ENCODE results near the gene THEM5. TPM values are rescaled to one million over a fixed set of nuclear protein-coding genes. Genes with fewer than 3 reads are reported as not detected.
A peak's percentile ranks its signal among the peaks of the same experiment; 100 is the strongest.
"Not testable (repeated sequence)": the region's sequence is repeated elsewhere in the genome, so short reads cannot be mapped to it uniquely, and the experiment has no call there.

THEM5 gene
- total RNA-seq, 1 experiment from 2014 or later: not detected

DNA sequence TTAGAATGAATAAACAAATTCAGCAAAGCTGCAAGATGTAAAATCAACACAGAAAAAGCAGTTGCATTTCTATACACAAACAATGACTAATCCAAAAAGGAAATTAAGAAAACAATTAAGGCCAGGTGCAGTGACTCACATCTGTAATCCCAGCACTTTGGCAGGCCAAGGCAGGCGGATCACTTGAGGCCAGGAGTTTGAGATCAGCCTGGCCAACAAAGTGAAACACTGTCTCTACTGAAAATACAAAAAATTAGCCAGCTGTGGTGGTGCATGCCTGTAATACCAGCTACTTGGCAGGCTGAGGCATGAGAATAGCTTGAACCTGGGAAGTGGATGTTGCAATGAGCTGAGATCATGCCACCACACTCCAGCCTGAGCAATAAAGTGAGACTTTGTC is 33.5 kb upstream of the THEM5 start:
- H3F3A ChIP-seq (ENCODE audit: insufficient read depth, low read depth): peaks cover 35% of the 10 kb centered on the region
- 0 out of 2 replicates have a peak overlapping the region, but pooled peaks have one; percentile 3 for H3K4me2 ChIP-seq
- DNase-seq: peak in 1 of 2 experiments; percentile 81
- peaks cover 45% of the 10 kb centered on the region for H3K36me3 ChIP-seq (ENCODE audit: low read depth)
- TF ChIP-seq CTCF (conservative IDR thresholded peaks at IDR 0.05) (no peak), EZH2 (IDR thresholded peaks at IDR 0.05; ENCODE audit: low read depth) (no peak)
- H3K4me1 ChIP-seq (replicated peaks; ENCODE audit: insufficient read depth): peaks cover 15% of the 10 kb centered on the region
- no peak overlapping the region for H2AFZ ChIP-seq
- BruUV-seq (replicated peaks): no TSS peak
- no peak overlapping the region for H3K4me3 ChIP-seq
- CTCF ChIA-PET: no interaction called here
- intact Hi-C loops (cut with micrococcal nuclease; ENCODE audit: unreplicated experiment): loop anchor here (5.0 kb wide), 1 partner anchor 300 kb away; no protein-coding TSS in a partner anchor
- peaks cover 3% of the 10 kb centered on the region; the same call in 1 of the 2 replicates for H3K9me3 ChIP-seq (ENCODE audit: insufficient read depth, low read depth)
- H4K20me1 ChIP-seq (ENCODE audit: insufficient read depth): no peaks in the 10 kb centered on the region
- H3K9me2 ChIP-seq (ENCODE audit: insufficient read depth): no peaks in the 10 kb centered on the region
- no peaks in the 10 kb centered on the region for H3K27me3 ChIP-seq (ENCODE audit: insufficient read depth, low read depth)
- peak overlapping the region; percentile 55 for H3K27ac ChIP-seq
- 0 out of 2 replicates have a peak, but pooled peaks cover 3% of the 10 kb centered on the region for H3K79me2 ChIP-seq (ENCODE audit: low read depth)
- POLR2A ChIA-PET (ENCODE audit: unreplicated experiment): interaction anchor here (0.7 to 0.9 kb wide), 2 partner anchors 221 to 290 kb away, joined by 5 to 6 read pairs; no protein-coding TSS in a partner anchor

GRCh38 chr1:151885479-151885878 is 32.0 kb upstream of the THEM5 start:
- 0 out of 2 replicates have a peak, but pooled peaks cover 3% of the 10 kb centered on the region for H3K79me2 ChIP-seq (ENCODE audit: low read depth)
- no peaks in the 10 kb centered on the region for H3K27me3 ChIP-seq (ENCODE audit: insufficient read depth, low read depth)
- peaks cover 3% of the 10 kb centered on the region; the same call in 1 of the 2 replicates for H3K9me3 ChIP-seq (ENCODE audit: insufficient read depth, low read depth)
- peaks cover 15% of the 10 kb centered on the region for H3K4me1 ChIP-seq (replicated peaks; ENCODE audit: insufficient read depth)
- no peak overlapping the region for H3K27ac ChIP-seq
- H4K20me1 ChIP-seq (ENCODE audit: insufficient read depth): no peaks in the 10 kb centered on the region
- TF ChIP-seq EZH2 (IDR thresholded peaks at IDR 0.05; ENCODE audit: low read depth) (no peak), CTCF (conservative IDR thresholded peaks at IDR 0.05) (no peak)
- no TSS peak for BruUV-seq (replicated peaks)
- H3K36me3 ChIP-seq (ENCODE audit: low read depth): peaks cover 39% of the 10 kb centered on the region
- no peaks in the 10 kb centered on the region for H3K9me2 ChIP-seq (ENCODE audit: insufficient read depth)
- intact Hi-C loops (cut with micrococcal nuclease; ENCODE audit: unreplicated experiment): loop anchor here (5.0 kb wide), 1 partner anchor 302 kb away; no protein-coding TSS in a partner anchor
- CTCF ChIA-PET: no interaction called here
- peak in 1 of 2 experiments; percentile 69 for DNase-seq
- peaks cover 28% of the 10 kb centered on the region for H3F3A ChIP-seq (ENCODE audit: insufficient read depth, low read depth)
- no peak overlapping the region for H3K4me2 ChIP-seq
- no peak overlapping the region for H2AFZ ChIP-seq
- POLR2A ChIA-PET (ENCODE audit: unreplicated experiment): no interaction called here
- no peak overlapping the region for H3K4me3 ChIP-seq

DNA sequence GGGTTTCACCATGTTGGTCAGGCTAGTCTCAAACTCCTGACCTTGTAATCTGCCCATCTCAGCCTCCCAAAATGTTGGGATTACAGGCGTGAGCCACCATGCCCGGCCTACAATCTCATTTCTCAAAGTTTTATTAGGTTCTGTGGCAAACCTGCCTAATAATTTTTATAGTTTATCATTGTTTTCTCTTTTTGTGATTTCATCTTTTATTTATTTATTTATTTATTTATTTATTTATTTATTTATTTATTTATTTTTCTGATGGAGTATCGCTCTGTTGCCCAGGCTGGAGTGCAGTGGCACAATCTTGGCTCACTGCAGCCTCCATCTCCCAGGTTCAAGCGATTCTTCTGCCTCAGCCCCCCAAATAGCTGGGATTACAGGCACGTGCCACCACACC is 31.4 kb upstream of the THEM5 start:
- H3K4me2 ChIP-seq; H4K20me1 ChIP-seq (ENCODE audit: insufficient read depth); H2AFZ ChIP-seq; DNase-seq; H3K27ac ChIP-seq; BruUV-seq (replicated peaks); H3K9me2 ChIP-seq (ENCODE audit: insufficient read depth); H3K9me3 ChIP-seq (ENCODE audit: insufficient read depth, low read depth); H3K27me3 ChIP-seq (ENCODE audit: insufficient read depth, low read depth); H3K4me3 ChIP-seq; CTCF ChIA-PET; H3K79me2 ChIP-seq (ENCODE audit: low read depth): not testable (repeated sequence)
- POLR2A ChIA-PET (ENCODE audit: unreplicated experiment): interaction anchor here (0.7 kb wide), 1 partner anchor 342 kb away, joined by 6 read pairs; no protein-coding TSS in a partner anchor
- Histone ChIP-seq H3K4me1 (replicated peaks; ENCODE audit: insufficient read depth) (peaks cover 15% of the 10 kb centered on the region), H3F3A (ENCODE audit: insufficient read depth, low read depth) (peaks cover 28% of the 10 kb centered on the region), H3K36me3 (ENCODE audit: low read depth) (peaks cover 41% of the 10 kb centered on the region)
- intact Hi-C loops (cut with micrococcal nuclease; ENCODE audit: unreplicated experiment): loop anchor here (5.0 kb wide), 1 partner anchor 302 kb away; no protein-coding TSS in a partner anchor

- H3K4me2 ChIP-seq; H3K27me3 ChIP-seq (ENCODE audit: insufficient read depth, low read depth); H3K9me2 ChIP-seq (ENCODE audit: insufficient read depth); H2AFZ ChIP-seq; H3K27ac ChIP-seq; BruUV-seq (replicated peaks); CTCF ChIA-PET; intact Hi-C loops (cut with micrococcal nuclease; ENCODE audit: unreplicated experiment); DNase-seq; H3K79me2 ChIP-seq (ENCODE audit: low read depth); H3K9me3 ChIP-seq (ENCODE audit: insufficient read depth, low read depth); H4K20me1 ChIP-seq (ENCODE audit: insufficient read depth); H3K4me3 ChIP-seq: not testable (repeated sequence)
- peaks cover 39% of the 10 kb centered on the region for H3K36me3 ChIP-seq (ENCODE audit: low read depth)
- H3K4me1 ChIP-seq (replicated peaks; ENCODE audit: insufficient read depth): peaks cover 15% of the 10 kb centered on the region
- peaks cover 28% of the 10 kb centered on the region for H3F3A ChIP-seq (ENCODE audit: insufficient read depth, low read depth)
- POLR2A ChIA-PET (ENCODE audit: unreplicated experiment): interaction anchor here (0.7 kb wide), 1 partner anchor 342 kb away, joined by 6 read pairs; no protein-coding TSS in a partner anchor
Observed at GRCh38 chr1:151884445-151884844, 30.9 kb upstream of the THEM5 start.

- POLR2A ChIA-PET (ENCODE audit: unreplicated experiment); H2AFZ ChIP-seq; H3K9me2 ChIP-seq (ENCODE audit: insufficient read depth); H4K20me1 ChIP-seq (ENCODE audit: insufficient read depth); intact Hi-C loops (cut with micrococcal nuclease; ENCODE audit: unreplicated experiment); H3K79me2 ChIP-seq (ENCODE audit: low read depth); DNase-seq; H3K27me3 ChIP-seq (ENCODE audit: insufficient read depth, low read depth); H3K4me2 ChIP-seq; H3K27ac ChIP-seq; BruUV-seq (replicated peaks); H3K4me3 ChIP-seq; H3K9me3 ChIP-seq (ENCODE audit: insufficient read depth, low read depth): not testable (repeated sequence)
- H3K36me3 ChIP-seq (ENCODE audit: low read depth): peaks cover 34% of the 10 kb centered on the region
- H3K4me1 ChIP-seq (replicated peaks; ENCODE audit: insufficient read depth): peaks cover 15% of the 10 kb centered on the region
- H3F3A ChIP-seq (ENCODE audit: insufficient read depth, low read depth): peaks cover 28% of the 10 kb centered on the region
- CTCF ChIA-PET: interaction anchor here (0.5 to 0.6 kb wide), 2 partner anchors 38 to 40 kb away, joined by 3 read pairs; no protein-coding TSS in a partner anchor
Observed at GRCh38 chr1:151883898-151884297, 30.4 kb upstream of the THEM5 start.

- H2AFZ ChIP-seq; CTCF ChIA-PET; H3K4me3 ChIP-seq; H3K9me2 ChIP-seq (ENCODE audit: insufficient read depth); H3K9me3 ChIP-seq (ENCODE audit: insufficient read depth, low read depth); H3K79me2 ChIP-seq (ENCODE audit: low read depth); H3K27me3 ChIP-seq (ENCODE audit: insufficient read depth, low read depth); POLR2A ChIA-PET (ENCODE audit: unreplicated experiment); intact Hi-C loops (cut with micrococcal nuclease; ENCODE audit: unreplicated experiment); DNase-seq; H4K20me1 ChIP-seq (ENCODE audit: insufficient read depth); H3K4me2 ChIP-seq; H3K27ac ChIP-seq; BruUV-seq (replicated peaks): not testable (repeated sequence)
- H3K4me1 ChIP-seq (replicated peaks; ENCODE audit: insufficient read depth): peaks cover 13% of the 10 kb centered on the region
- peaks cover 19% of the 10 kb centered on the region for H3F3A ChIP-seq (ENCODE audit: insufficient read depth, low read depth)
- H3K36me3 ChIP-seq (ENCODE audit: low read depth): peaks cover 29% of the 10 kb centered on the region
Observed at GRCh38 chr1:151882918-151883317, 29.4 kb upstream of the THEM5 start.

Measured in PC-9 (cell line).